BE2C (cell line): ENCODE data around the gene ASCC3.

ENCODE experiments used
- DNase-seq: peaks from one replicate; pipeline ENCODE4 v3.0.0-alpha.2; 2020
- H3K27me3 ChIP-seq: fragments of 250-450 bp; sonication (Bioruptor Pico); 2 replicates; pipeline ENCODE4 v1.5.1; 2020; ENCODE audit warnings: mild to moderate bottlenecking
- H3K36me3 ChIP-seq: fragments of 250-450 bp; sonication (Bioruptor Pico); 2 replicates; pipeline ENCODE4 v1.5.1; 2020; ENCODE audit warnings: mild to moderate bottlenecking
- H3K4me1 ChIP-seq: fragments of 250-450 bp; sonication (Bioruptor Pico); 2 replicates; pipeline ENCODE4 v1.5.1; 2020
- H3K4me3 ChIP-seq: 2 replicates; pipeline ENCODE4 v1.5.1; 2011; ENCODE audit warnings: low read depth, low read length
- H3K9me3 ChIP-seq: fragments of 250-450 bp; sonication (Bioruptor Pico); 2 replicates; pipeline ENCODE4 v1.5.1; 2020
- TF ChIP-seq, protein P1 (sequence below): IDR thresholded peaks from 2 replicates; pipeline ENCODE4 v1.5.1; 2012; ENCODE audit warnings: mild to moderate bottlenecking, low read depth, low read length

Gene ASCC3

DNA sequence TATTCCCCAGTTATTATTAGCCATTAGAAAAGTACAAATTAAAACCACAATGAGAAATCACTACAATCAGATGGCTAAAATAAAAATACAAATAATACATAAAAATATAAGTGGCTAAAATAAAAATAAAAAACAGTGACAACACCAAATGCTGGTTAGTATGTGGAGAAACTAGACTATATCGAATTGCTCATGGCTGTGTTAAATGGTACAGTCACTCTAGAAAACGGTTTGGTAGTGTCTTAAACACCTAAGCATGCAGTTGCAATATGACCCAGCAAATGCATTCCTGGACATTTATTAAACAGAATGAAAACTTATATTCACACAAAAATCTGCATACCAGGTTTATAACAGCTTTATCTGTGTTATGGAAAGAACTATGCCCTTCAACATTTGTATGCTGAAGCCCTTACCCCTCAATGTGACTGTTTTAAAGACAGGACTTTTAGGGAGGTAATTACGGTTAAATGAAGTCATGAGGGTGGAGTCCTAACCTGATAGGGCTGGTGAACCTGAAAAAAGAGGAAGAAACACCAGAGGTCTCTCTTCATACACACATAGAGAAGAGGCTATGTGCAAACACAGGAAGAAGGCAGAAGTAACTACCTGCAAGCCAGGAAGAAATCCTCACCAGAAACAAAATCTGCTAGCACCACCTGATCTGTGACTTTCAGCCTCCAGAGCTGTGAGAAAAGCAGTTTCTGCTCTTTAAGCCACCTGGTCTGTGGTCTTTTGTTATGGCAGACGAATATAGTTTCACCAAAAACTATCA lies 84.9 kb downstream of the ASCC3 start:
- no peak overlapping the region for H3K4me3 ChIP-seq
- no peaks in the 10 kb centered on the region for H3K27me3 ChIP-seq
- no peaks in the 10 kb centered on the region for H3K4me1 ChIP-seq
- H3K9me3 ChIP-seq = no peaks in the 10 kb centered on the region
- no peak for DNase-seq
- H3K36me3 ChIP-seq = no peaks in the 10 kb centered on the region
- TF ChIP-seq, protein P1, sequence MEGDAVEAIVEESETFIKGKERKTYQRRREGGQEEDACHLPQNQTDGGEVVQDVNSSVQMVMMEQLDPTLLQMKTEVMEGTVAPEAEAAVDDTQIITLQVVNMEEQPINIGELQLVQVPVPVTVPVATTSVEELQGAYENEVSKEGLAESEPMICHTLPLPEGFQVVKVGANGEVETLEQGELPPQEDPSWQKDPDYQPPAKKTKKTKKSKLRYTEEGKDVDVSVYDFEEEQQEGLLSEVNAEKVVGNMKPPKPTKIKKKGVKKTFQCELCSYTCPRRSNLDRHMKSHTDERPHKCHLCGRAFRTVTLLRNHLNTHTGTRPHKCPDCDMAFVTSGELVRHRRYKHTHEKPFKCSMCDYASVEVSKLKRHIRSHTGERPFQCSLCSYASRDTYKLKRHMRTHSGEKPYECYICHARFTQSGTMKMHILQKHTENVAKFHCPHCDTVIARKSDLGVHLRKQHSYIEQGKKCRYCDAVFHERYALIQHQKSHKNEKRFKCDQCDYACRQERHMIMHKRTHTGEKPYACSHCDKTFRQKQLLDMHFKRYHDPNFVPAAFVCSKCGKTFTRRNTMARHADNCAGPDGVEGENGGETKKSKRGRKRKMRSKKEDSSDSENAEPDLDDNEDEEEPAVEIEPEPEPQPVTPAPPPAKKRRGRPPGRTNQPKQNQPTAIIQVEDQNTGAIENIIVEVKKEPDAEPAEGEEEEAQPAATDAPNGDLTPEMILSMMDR = no peak

DNA sequence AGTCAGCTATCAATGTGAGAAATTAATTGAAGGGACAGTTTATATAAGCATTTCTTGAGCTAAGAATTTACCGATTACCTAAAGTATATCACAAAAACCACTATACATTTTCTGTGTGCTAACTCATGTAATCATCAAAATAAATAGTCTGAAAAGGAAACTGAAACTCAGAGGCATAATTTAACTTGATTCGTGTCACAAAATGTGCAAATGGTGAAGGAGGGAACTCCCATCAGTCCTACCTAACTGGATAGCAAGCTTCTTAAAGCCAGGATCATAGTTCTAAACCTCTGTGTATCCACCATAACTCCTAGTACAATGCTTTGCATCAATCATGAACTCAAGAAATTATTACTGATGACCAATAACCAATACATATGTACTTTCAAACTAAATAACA lies 91.0 kb downstream of the ASCC3 start:
- Histone ChIP-seq H3K9me3 (no peaks in the 10 kb centered on the region), H3K27me3 (no peaks in the 10 kb centered on the region), H3K36me3 (no peaks in the 10 kb centered on the region), H3K4me1 (no peaks in the 10 kb centered on the region), H3K4me3 (no peak overlapping the region)
- DNase-seq = no peak
- TF ChIP-seq, protein P1 = no peak

DNA sequence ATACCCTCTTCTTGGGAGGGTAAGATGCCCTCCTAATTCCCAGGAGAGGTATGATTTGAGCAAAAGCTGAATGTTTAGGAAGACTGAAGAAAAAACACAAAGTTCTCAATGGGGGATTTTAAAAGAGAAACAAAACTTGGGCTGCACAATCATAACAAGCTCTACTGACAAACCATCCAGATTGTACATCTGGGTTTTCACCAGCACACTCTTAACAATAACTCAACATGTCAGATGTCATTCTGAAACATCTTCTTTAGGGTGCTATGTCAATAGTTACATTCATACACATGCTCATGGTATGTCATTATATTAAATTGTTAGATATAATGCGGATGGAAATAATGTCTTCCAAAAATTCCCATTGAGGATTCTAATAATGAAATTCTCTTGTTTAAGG lies 95.1 kb downstream of the ASCC3 start:
- H3K36me3 ChIP-seq = no peaks in the 10 kb centered on the region
- H3K4me3 ChIP-seq = no peak overlapping the region
- no peaks in the 10 kb centered on the region for H3K27me3 ChIP-seq
- H3K9me3 ChIP-seq = no peaks in the 10 kb centered on the region
- no peaks in the 10 kb centered on the region for H3K4me1 ChIP-seq
- no peak for DNase-seq
- TF ChIP-seq, protein P1 = no peak

GRCh38 chr6:100780648-100781047 lies 100.5 kb downstream of the ASCC3 start:
- Histone ChIP-seq H3K9me3 (no peaks in the 10 kb centered on the region), H3K36me3 (no peaks in the 10 kb centered on the region), H3K4me3 (no peak overlapping the region), H3K4me1 (no peaks in the 10 kb centered on the region), H3K27me3 (no peaks in the 10 kb centered on the region)
- TF ChIP-seq, protein P1 = no peak
- DNase-seq = no peak

GRCh38 chr6:100775667-100776066 lies 105.5 kb downstream of the ASCC3 start:
- H3K27me3 ChIP-seq = no peaks in the 10 kb centered on the region
- TF ChIP-seq, protein P1 = no peak
- H3K4me3 ChIP-seq = no peak overlapping the region
- no peaks in the 10 kb centered on the region for H3K9me3 ChIP-seq
- H3K4me1 ChIP-seq = no peaks in the 10 kb centered on the region
- DNase-seq = no peak
- no peaks in the 10 kb centered on the region for H3K36me3 ChIP-seq

DNA sequence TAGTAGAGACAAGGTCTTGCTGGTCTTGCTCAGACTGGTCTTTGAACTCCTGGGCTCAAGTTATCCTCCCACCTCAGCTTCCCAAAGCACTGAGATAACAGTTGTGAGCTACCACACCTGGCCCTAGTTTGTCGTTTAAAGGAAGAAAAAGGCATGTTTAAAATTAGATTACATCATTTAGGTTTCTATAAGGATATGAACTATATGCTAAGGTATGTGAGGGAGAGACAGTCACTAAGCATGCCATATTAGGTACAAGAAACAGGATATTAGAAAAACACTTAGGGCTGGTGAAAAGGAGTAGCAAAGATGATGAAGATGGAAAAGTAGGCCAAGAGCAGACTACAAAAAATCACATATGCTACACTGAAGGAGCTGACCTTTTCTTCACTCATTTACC lies 106.4 kb downstream of the ASCC3 start:
- no peaks in the 10 kb centered on the region for H3K27me3 ChIP-seq
- H3K36me3 ChIP-seq = no peaks in the 10 kb centered on the region
- no peak overlapping the region for H3K4me3 ChIP-seq
- TF ChIP-seq, protein P1 = no peak
- no peak for DNase-seq
- H3K4me1 ChIP-seq = no peaks in the 10 kb centered on the region
- no peaks in the 10 kb centered on the region for H3K9me3 ChIP-seq
